HEK293 (cell line): ENCODE measurements around the gene CNPY1.

Source experiments
- CTCF ChIA-PET: fragments of 350-600 bp; formaldehyde crosslinking; extraction: SDS; loops from one replicate; lab custom pipeline; 2021; ENCODE audit warnings: antibody characterized with exemption; lab: Yijun Ruan, JAX
- POLR2A ChIA-PET: fragments of 300-600 bp; formaldehyde crosslinking; extraction: SDS; loops from one replicate; lab custom pipeline; 2020; ENCODE audit warnings: antibody characterized with exemption, inconsistent platforms; lab: Yijun Ruan, JAX
- H3K27ac ChIP-seq: fragments of 200-500 bp; sonication (Bioruptor generic); 2 replicates; pipeline ENCODE4 v1.5.1; 2014; ENCODE audit warnings: low read depth, low read length, control low read depth, inconsistent platforms; ENCODE audit errors: extremely low read depth
- H3K36me3 ChIP-seq, 2 experiments: fragments of 200-500 bp in 1 of 2; sonication (Bioruptor generic) in 1 of 2; 1 replicate in 1 of 2; 2 replicates in 1 of 2; pipeline ENCODE4 v1.5.1; 2014 to 2017; ENCODE audit warnings: inconsistent platforms in 2 of 2, low read length in 2 of 2; ENCODE audit not compliant: control insufficient read depth in 2 of 2, insufficient read depth in 1 of 2
- H3K4me1 ChIP-seq: fragments of 200-500 bp; sonication (Bioruptor generic); 2 replicates; pipeline ENCODE4 v1.5.1; 2014; ENCODE audit warnings: mild to moderate bottlenecking, low read length, inconsistent platforms; ENCODE audit not compliant: control insufficient read depth, insufficient read depth
- H3K4me3 ChIP-seq: 2 replicates; pipeline ENCODE4 v1.5.1; 2011; ENCODE audit warnings: low read depth, mild to moderate bottlenecking, control low read depth, low read length, moderate library complexity
- H3K9me3 ChIP-seq: fragments of 200-500 bp; sonication (Bioruptor generic); 2 replicates; pipeline ENCODE4 v1.5.1; 2014; ENCODE audit warnings: low read depth, low read length, inconsistent platforms; ENCODE audit not compliant: control insufficient read depth, insufficient read depth
- FEZF1 ChIP-seq: fragments of 450-650 bp; formaldehyde crosslinking; IDR thresholded peaks from 2 replicates; pipeline ENCODE4 v1.5.1; 2016; ENCODE audit warnings: missing biosample characterization, missing genetic modification characterization
- GLI2 ChIP-seq: fragments of 450-650 bp; formaldehyde crosslinking; IDR thresholded peaks from 2 replicates; pipeline ENCODE4; 2017; ENCODE audit warnings: missing biosample characterization, missing genetic modification characterization, low read depth, borderline replicate concordance
- MYNN ChIP-seq: fragments of 450-650 bp; formaldehyde crosslinking; IDR thresholded peaks from 2 replicates; pipeline ENCODE4 v1.5.1; 2016; ENCODE audit warnings: missing biosample characterization, missing genetic modification characterization, borderline replicate concordance
- SCRT1 ChIP-seq: fragments of 450-650 bp; formaldehyde crosslinking; IDR thresholded peaks from 2 replicates; pipeline ENCODE4 v1.5.1; 2016; ENCODE audit warnings: missing biosample characterization, missing genetic modification characterization, borderline replicate concordance
- YY1 ChIP-seq: fragments of 450-650 bp; formaldehyde crosslinking; IDR thresholded peaks from 2 replicates; pipeline ENCODE4 v1.5.1; 2018; ENCODE audit warnings: missing biosample characterization, missing genetic modification characterization
- ZBTB8A ChIP-seq: fragments of 450-650 bp; formaldehyde crosslinking; IDR thresholded peaks from 2 replicates; pipeline ENCODE4 v1.5.1; 2016; ENCODE audit warnings: missing biosample characterization, missing genetic modification characterization
- ZFP37 ChIP-seq: fragments of 450-650 bp; formaldehyde crosslinking; IDR thresholded peaks from 2 replicates; pipeline ENCODE4 v1.5.1; 2016; ENCODE audit warnings: missing biosample characterization, missing genetic modification characterization
- ZNF121 ChIP-seq: fragments of 450-650 bp; formaldehyde crosslinking; IDR thresholded peaks from 2 replicates; pipeline ENCODE4 v1.5.1; 2016; ENCODE audit warnings: missing biosample characterization, missing genetic modification characterization
- ZNF132 ChIP-seq: fragments of 450-650 bp; formaldehyde crosslinking; IDR thresholded peaks from 2 replicates; pipeline ENCODE4 v1.5.1; 2017; ENCODE audit warnings: missing biosample characterization, missing genetic modification characterization, borderline replicate concordance
- ZNF169 ChIP-seq: fragments of 450-650 bp; formaldehyde crosslinking; IDR thresholded peaks from 2 replicates; pipeline ENCODE4 v1.5.1; 2016; ENCODE audit warnings: missing biosample characterization, missing genetic modification characterization
- ZNF19 ChIP-seq: fragments of 450-650 bp; formaldehyde crosslinking; IDR thresholded peaks from 2 replicates; pipeline ENCODE4; 2016; ENCODE audit warnings: missing biosample characterization, missing genetic modification characterization, low read depth
- ZNF214 ChIP-seq: fragments of 450-650 bp; formaldehyde crosslinking; IDR thresholded peaks from 2 replicates; pipeline ENCODE4 v1.5.1; 2017; ENCODE audit warnings: missing biosample characterization, mild to moderate bottlenecking, missing genetic modification characterization, borderline replicate concordance
- ZNF23 ChIP-seq: fragments of 450-650 bp; formaldehyde crosslinking; IDR thresholded peaks from 2 replicates; pipeline ENCODE4 v1.5.1; 2016; ENCODE audit warnings: missing biosample characterization, missing genetic modification characterization, borderline replicate concordance
- ZNF24 ChIP-seq: fragments of 450-650 bp; formaldehyde crosslinking; IDR thresholded peaks from 2 replicates; pipeline ENCODE4 v1.5.1; 2016; ENCODE audit warnings: missing biosample characterization, missing genetic modification characterization
- ZNF302 ChIP-seq: fragments of 450-650 bp; formaldehyde crosslinking; IDR thresholded peaks from 2 replicates; pipeline ENCODE4 v1.5.1; 2016; ENCODE audit warnings: missing biosample characterization, missing genetic modification characterization, low read depth
- ZNF335 ChIP-seq: fragments of 450-650 bp; formaldehyde crosslinking; conservative IDR thresholded peaks from 2 replicates; pipeline ENCODE4 v1.5.1; 2016; ENCODE audit warnings: missing biosample characterization, missing genetic modification characterization
- ZNF398 ChIP-seq: fragments of 450-650 bp; formaldehyde crosslinking; IDR thresholded peaks from 2 replicates; pipeline ENCODE4 v1.5.1; 2017; ENCODE audit warnings: missing biosample characterization, missing genetic modification characterization
- ZNF423 ChIP-seq: fragments of 450-650 bp; formaldehyde crosslinking; IDR thresholded peaks from 2 replicates; pipeline ENCODE4 v1.5.1; 2016; ENCODE audit warnings: missing biosample characterization, missing genetic modification characterization
- ZNF473 ChIP-seq: fragments of 450-650 bp; formaldehyde crosslinking; IDR thresholded peaks from 2 replicates; pipeline ENCODE4 v1.5.1; 2017; ENCODE audit warnings: missing biosample characterization, missing genetic modification characterization
- ZNF561 ChIP-seq: fragments of 450-650 bp; IDR thresholded peaks from 2 replicates; pipeline ENCODE4 v1.5.1; 2018; ENCODE audit warnings: missing biosample characterization, missing genetic modification characterization, borderline replicate concordance
- ZNF664 ChIP-seq: fragments of 450-650 bp; formaldehyde crosslinking; IDR thresholded peaks from 2 replicates; pipeline ENCODE4 v1.5.1; 2016; ENCODE audit warnings: missing biosample characterization, missing genetic modification characterization
- ZNF777 ChIP-seq: fragments of 450-650 bp; formaldehyde crosslinking; IDR thresholded peaks from 2 replicates; pipeline ENCODE4 v1.5.1; 2017; ENCODE audit warnings: missing biosample characterization, missing genetic modification characterization, borderline replicate concordance
- ZSCAN4 ChIP-seq: fragments of 450-650 bp; formaldehyde crosslinking; IDR thresholded peaks from 2 replicates; pipeline ENCODE4 v1.5.1; 2017; ENCODE audit warnings: missing biosample characterization, missing genetic modification characterization
- TF ChIP-seq, protein P1 (sequence below): fragments of 450-650 bp; formaldehyde crosslinking; optimal IDR thresholded peaks from 2 replicates; pipeline ENCODE3; 2016; ENCODE audit warnings: missing biosample characterization, mild to moderate bottlenecking, missing genetic modification characterization
- TF ChIP-seq, protein P2 (sequence below): fragments of 450-650 bp; formaldehyde crosslinking; IDR thresholded peaks from 2 replicates; pipeline ENCODE4 v1.5.1; 2016; ENCODE audit warnings: missing biosample characterization, missing genetic modification characterization
- TF ChIP-seq, protein P3 (sequence below): fragments of 450-650 bp; IDR thresholded peaks from 2 replicates; pipeline ENCODE4 v1.5.1; 2018; ENCODE audit warnings: missing biosample characterization, mild to moderate bottlenecking, missing genetic modification characterization

The CNPY1 gene

DNA sequence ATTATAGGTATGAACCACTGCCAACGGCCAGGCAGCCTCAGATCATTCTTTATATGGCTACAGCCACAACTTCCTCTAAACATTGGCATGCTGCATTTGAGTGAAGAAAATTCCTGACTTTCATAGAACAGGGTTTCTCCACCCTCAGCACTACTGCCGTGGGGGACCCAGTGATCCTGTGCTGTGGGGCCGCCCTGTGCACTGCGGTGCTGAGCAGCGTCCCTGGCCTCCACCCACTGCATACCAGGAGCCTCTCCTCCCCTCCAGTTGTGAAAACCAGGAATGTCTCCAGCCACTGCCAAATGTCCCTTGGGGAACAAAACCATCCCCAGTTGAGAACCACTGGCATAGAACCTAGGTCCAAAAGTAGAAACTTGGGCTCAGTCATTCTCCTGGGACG lies 15.8 kb downstream of the CNPY1 start (continued):
- TF ChIP-seq, protein P1, sequence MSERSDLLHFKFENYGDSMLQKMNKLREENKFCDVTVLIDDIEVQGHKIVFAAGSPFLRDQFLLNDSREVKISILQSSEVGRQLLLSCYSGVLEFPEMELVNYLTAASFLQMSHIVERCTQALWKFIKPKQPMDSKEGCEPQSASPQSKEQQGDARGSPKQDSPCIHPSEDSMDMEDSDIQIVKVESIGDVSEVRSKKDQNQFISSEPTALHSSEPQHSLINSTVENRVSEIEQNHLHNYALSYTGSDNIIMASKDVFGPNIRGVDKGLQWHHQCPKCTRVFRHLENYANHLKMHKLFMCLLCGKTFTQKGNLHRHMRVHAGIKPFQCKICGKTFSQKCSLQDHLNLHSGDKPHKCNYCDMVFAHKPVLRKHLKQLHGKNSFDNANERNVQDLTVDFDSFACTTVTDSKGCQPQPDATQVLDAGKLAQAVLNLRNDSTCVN (tag by site-specific recombination) = no peak
- TF ChIP-seq ZNF24 = no peak
- no peak for TF ChIP-seq ZNF335 (tag by site-specific recombination)
- TF ChIP-seq SCRT1 = no peak
- TF ChIP-seq ZSCAN4 = no peak
- TF ChIP-seq, protein P2, sequence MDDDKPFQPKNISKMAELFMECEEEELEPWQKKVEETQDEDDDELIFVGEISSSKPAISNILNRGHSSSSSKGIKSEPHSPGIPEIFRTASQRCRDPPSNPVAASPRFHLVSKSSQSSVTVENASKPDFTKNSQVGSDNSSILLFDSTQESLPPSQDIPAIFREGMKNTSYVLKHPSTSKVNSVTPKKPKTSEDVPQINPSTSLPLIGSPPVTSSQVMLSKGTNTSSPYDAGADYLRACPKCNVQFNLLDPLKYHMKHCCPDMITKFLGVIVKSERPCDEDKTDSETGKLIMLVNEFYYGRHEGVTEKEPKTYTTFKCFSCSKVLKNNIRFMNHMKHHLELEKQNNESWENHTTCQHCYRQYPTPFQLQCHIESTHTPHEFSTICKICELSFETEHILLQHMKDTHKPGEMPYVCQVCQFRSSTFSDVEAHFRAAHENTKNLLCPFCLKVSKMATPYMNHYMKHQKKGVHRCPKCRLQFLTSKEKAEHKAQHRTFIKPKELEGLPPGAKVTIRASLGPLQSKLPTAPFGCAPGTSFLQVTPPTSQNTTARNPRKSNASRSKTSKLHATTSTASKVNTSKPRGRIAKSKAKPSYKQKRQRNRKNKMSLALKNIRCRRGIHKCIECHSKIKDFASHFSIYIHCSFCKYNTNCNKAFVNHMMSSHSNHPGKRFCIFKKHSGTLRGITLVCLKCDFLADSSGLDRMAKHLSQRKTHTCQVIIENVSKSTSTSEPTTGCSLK (tag by site-specific recombination) = no peak
- no peak for TF ChIP-seq ZNF561 (tag by site-specific recombination)
- TF ChIP-seq ZNF398 (tag by site-specific recombination) = no peak
- TF ChIP-seq ZNF473 = no peak
- TF ChIP-seq, all 188 proteins: peak for 0

GRCh38 chr7:155529845-155530244 lies 16.5 kb downstream of the CNPY1 start:
- CTCF ChIA-PET = interaction anchor here (0.6 kb wide), 1 partner anchor 597 kb away, joined by 3 read pairs; no protein-coding TSS in a partner anchor
- POLR2A ChIA-PET = no interaction called here
- TF ChIP-seq ZNF423 (tag by site-specific recombination) = no peak
- TF ChIP-seq, protein P3, sequence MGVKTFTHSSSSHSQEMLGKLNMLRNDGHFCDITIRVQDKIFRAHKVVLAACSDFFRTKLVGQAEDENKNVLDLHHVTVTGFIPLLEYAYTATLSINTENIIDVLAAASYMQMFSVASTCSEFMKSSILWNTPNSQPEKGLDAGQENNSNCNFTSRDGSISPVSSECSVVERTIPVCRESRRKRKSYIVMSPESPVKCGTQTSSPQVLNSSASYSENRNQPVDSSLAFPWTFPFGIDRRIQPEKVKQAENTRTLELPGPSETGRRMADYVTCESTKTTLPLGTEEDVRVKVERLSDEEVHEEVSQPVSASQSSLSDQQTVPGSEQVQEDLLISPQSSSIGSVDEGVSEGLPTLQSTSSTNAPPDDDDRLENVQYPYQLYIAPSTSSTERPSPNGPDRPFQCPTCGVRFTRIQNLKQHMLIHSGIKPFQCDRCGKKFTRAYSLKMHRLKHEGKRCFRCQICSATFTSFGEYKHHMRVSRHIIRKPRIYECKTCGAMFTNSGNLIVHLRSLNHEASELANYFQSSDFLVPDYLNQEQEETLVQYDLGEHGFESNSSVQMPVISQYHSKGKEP (tag by site-specific recombination) = no peak
- no peak for TF ChIP-seq ZNF214
- no peak for TF ChIP-seq MYNN (tag by site-specific recombination)
- TF ChIP-seq ZNF302 = no peak
- TF ChIP-seq FEZF1 = no peak
- TF ChIP-seq GLI2 = no peak
- TF ChIP-seq YY1 = no peak
- TF ChIP-seq ZNF23 (tag by site-specific recombination) = no peak
- TF ChIP-seq ZNF132 (tag by site-specific recombination) = no peak
- no peak for TF ChIP-seq ZNF19 (tag by site-specific recombination)
- no peak for TF ChIP-seq ZNF169 (tag by site-specific recombination)
- TF ChIP-seq ZNF121 = no peak
- TF ChIP-seq, protein P2 (tag by site-specific recombination) = no peak
- no peak for TF ChIP-seq ZBTB8A (tag by site-specific recombination)
- no peak for TF ChIP-seq ZNF777 (tag by site-specific recombination)
- no peak for TF ChIP-seq ZNF664 (tag by site-specific recombination)
- TF ChIP-seq ZFP37 (tag by site-specific recombination) = no peak

More at GRCh38 chr7:155529845-155530244, 16.5 kb downstream of the CNPY1 start:
- H3K4me3 ChIP-seq = no peak overlapping the region
- H3K36me3 ChIP-seq = no peaks in the 10 kb centered on the region
- H3K4me1 ChIP-seq = no peaks in the 10 kb centered on the region
- H3K27ac ChIP-seq = no peak overlapping the region
- H3K9me3 ChIP-seq = no peaks in the 10 kb centered on the region
